Lower leg skin (tissue), 3 donors: Measurements from ENCODE around the gene TXNDC5.
"Not testable (repeated sequence)": the region's sequence is repeated elsewhere in the genome, so short reads cannot be mapped to it uniquely, and the experiment has no call there.

Experiments used
- POLR2A ChIP-seq, 2 donors: fragments of 450-650 bp; IDR thresholded peaks; one replicate each; pipeline ENCODE4 v1.6.1; 2016 to 2017; ENCODE audit warnings: antibody characterized with exemption in 2 of 2, mild to moderate bottlenecking in 1 of 2, moderate library complexity in 1 of 2
- TF ChIP-seq, protein P1 (sequence below), 3 donors: fragments of 450-650 bp; IDR thresholded peaks; one replicate each; pipeline ENCODE4 v1.5.1; 2016; ENCODE audit warnings: antibody characterized with exemption in 3 of 3, mild to moderate bottlenecking in 3 of 3, moderate library complexity in 2 of 3

DNA sequence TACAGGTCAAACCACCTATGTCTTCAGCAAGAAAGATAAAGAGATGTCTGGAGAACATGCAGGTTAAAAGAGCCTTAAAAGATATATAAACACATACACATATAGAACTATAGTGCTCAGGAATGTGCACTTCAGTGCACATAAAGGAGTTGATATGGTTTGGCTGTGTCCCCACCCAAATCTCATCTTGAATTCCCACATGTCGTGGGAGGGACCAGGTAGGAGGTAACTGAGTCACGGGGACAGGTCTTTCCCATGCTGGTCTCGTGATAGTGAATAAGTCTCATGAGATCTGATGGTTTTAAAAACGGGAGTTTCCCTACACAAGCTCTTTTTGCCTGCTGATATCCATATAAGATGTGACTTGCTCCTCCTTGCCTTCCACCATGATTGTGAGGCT lies 18.2 kb downstream of the TXNDC5 start:
- TF ChIP-seq, protein P1, sequence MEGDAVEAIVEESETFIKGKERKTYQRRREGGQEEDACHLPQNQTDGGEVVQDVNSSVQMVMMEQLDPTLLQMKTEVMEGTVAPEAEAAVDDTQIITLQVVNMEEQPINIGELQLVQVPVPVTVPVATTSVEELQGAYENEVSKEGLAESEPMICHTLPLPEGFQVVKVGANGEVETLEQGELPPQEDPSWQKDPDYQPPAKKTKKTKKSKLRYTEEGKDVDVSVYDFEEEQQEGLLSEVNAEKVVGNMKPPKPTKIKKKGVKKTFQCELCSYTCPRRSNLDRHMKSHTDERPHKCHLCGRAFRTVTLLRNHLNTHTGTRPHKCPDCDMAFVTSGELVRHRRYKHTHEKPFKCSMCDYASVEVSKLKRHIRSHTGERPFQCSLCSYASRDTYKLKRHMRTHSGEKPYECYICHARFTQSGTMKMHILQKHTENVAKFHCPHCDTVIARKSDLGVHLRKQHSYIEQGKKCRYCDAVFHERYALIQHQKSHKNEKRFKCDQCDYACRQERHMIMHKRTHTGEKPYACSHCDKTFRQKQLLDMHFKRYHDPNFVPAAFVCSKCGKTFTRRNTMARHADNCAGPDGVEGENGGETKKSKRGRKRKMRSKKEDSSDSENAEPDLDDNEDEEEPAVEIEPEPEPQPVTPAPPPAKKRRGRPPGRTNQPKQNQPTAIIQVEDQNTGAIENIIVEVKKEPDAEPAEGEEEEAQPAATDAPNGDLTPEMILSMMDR (IDR thresholded peaks at IDR 0.05) = not testable (repeated sequence)
- not testable (repeated sequence) for TF ChIP-seq POLR2A (IDR thresholded peaks at IDR 0.05)
